ENCODE measurements around the gene GLOD5. TPM values are rescaled to one million over a fixed set of nuclear protein-coding genes. Genes with fewer than 3 reads are reported as not detected.
"Not testable (repeated sequence)": the region's sequence is repeated elsewhere in the genome, so short reads cannot be mapped to it uniquely, and the experiment has no call there.

GLOD5 gene
- total RNA-seq, 2 experiments from 2014 or later, result not detected

GRCh38 chrX:48818866-48819265 is 57.3 kb downstream of the GLOD5 start:
- Histone ChIP-seq H3K9me2 (ENCODE audit: insufficient read depth, low read length) (no peaks in the 10 kb centered on the region), H3K4me3 (ENCODE audit: low read depth, low read length, poor library complexity, severe bottlenecking) (no peak overlapping the region), H2AFZ (ENCODE audit: low read length) (no peak overlapping the region), H3K27ac (ENCODE audit: low read depth, low read length, poor library complexity, severe bottlenecking) (no peak overlapping the region), H4K20me1 (ENCODE audit: insufficient read depth, low read length) (no peaks in the 10 kb centered on the region), H3K4me2 (ENCODE audit: low read length) (no peak overlapping the region), H3K4me1 (ENCODE audit: insufficient read depth, low read length, poor library complexity, severe bottlenecking) (no peaks in the 10 kb centered on the region), H3K79me2 (ENCODE audit: insufficient read depth, low read depth, low read length) (no peaks in the 10 kb centered on the region), H3K9me3 (ENCODE audit: low read length) (no peaks in the 10 kb centered on the region), H3K36me3 (ENCODE audit: insufficient read depth, low read length) (peaks cover 2% of the 10 kb centered on the region; the same call in 1 of the 2 replicates)
- ChIA-PET POLR2A (no interaction called here), CTCF (ENCODE audit: unreplicated experiment) (no interaction called here)
- no peak for DNase-seq (ENCODE audit: low spot score)
- TF ChIP-seq EZH2phosphoT487 (IDR thresholded peaks at IDR 0.05; ENCODE audit: borderline replicate concordance, low read depth, low read length) (no peak), CTCF (conservative IDR thresholded peaks at IDR 0.05; ENCODE audit: low read length) (no peak)
- BruUV-seq (replicated peaks), result no TSS peak
- intact Hi-C loops (cut with micrococcal nuclease; ENCODE audit: unreplicated experiment), result no loop called here

- H3K4me3 ChIP-seq (ENCODE audit: low read depth, low read length, poor library complexity, severe bottlenecking); H3K79me2 ChIP-seq (ENCODE audit: insufficient read depth, low read depth, low read length); DNase-seq (ENCODE audit: low spot score); H4K20me1 ChIP-seq (ENCODE audit: insufficient read depth, low read length); H3K9me3 ChIP-seq (ENCODE audit: low read length); H3K4me2 ChIP-seq (ENCODE audit: low read length); H2AFZ ChIP-seq (ENCODE audit: low read length); intact Hi-C loops (cut with micrococcal nuclease; ENCODE audit: unreplicated experiment); POLR2A ChIA-PET; H3K36me3 ChIP-seq (ENCODE audit: insufficient read depth, low read length); BruUV-seq (replicated peaks); H3K27ac ChIP-seq (ENCODE audit: low read depth, low read length, poor library complexity, severe bottlenecking); CTCF ChIA-PET (ENCODE audit: unreplicated experiment); H3K9me2 ChIP-seq (ENCODE audit: insufficient read depth, low read length); H3K4me1 ChIP-seq (ENCODE audit: insufficient read depth, low read length, poor library complexity, severe bottlenecking): not testable (repeated sequence)
These were observed 57.8 kb downstream of the GLOD5 start for GRCh38 chrX:48819394-48819793.

GRCh38 chrX:48823053-48823452 is 61.5 kb downstream of the GLOD5 start:
- ChIA-PET CTCF (ENCODE audit: unreplicated experiment) (no interaction called here), POLR2A (no interaction called here)
- BruUV-seq (replicated peaks), result TSS peak; percentile 75
- Histone ChIP-seq H3K4me3 (ENCODE audit: low read depth, low read length, poor library complexity, severe bottlenecking) (no peak overlapping the region), H3K36me3 (ENCODE audit: insufficient read depth, low read length) (peaks cover 2% of the 10 kb centered on the region; the same call in 1 of the 2 replicates), H4K20me1 (ENCODE audit: insufficient read depth, low read length) (no peaks in the 10 kb centered on the region), H3K4me1 (ENCODE audit: insufficient read depth, low read length, poor library complexity, severe bottlenecking) (no peaks in the 10 kb centered on the region), H2AFZ (ENCODE audit: low read length) (no peak overlapping the region), H3K27ac (ENCODE audit: low read depth, low read length, poor library complexity, severe bottlenecking) (no peak overlapping the region), H3K9me3 (ENCODE audit: low read length) (no peaks in the 10 kb centered on the region), H3K4me2 (ENCODE audit: low read length) (no peak overlapping the region), H3K79me2 (ENCODE audit: insufficient read depth, low read depth, low read length) (no peaks in the 10 kb centered on the region), H3K9me2 (ENCODE audit: insufficient read depth, low read length) (no peaks in the 10 kb centered on the region)
- peak; percentile 21 for DNase-seq (ENCODE audit: low spot score)
- TF ChIP-seq EZH2phosphoT487 (IDR thresholded peaks at IDR 0.05; ENCODE audit: borderline replicate concordance, low read depth, low read length) (no peak), CTCF (conservative IDR thresholded peaks at IDR 0.05; ENCODE audit: low read length) (no peak)
- intact Hi-C loops (cut with micrococcal nuclease; ENCODE audit: unreplicated experiment), result no loop called here

Small RNAs within 50 kb of the gene (small RNA-seq; reads per million reads assigned to genes)
- gene RNU6-1056P (not detected), gene RNU6-29P (not detected)

Other genes starting within 250 kb of the GLOD5 start
- gene EBP, start 239.9 kb upstream of the GLOD5 start, total RNA-seq (2014; rRNA removed; shearing (Covaris generic)), result 94.4 and 101 TPM in 2 replicates
- gene EBP, start 239.9 kb upstream of the GLOD5 start, total RNA-seq (2022), result 110 and 126 TPM in 2 replicates
- 6.8 and 7.6 TPM in 2 replicates for gene TBC1D25, start 222.0 kb upstream of the GLOD5 start, total RNA-seq (2014; rRNA removed; shearing (Covaris generic))
- gene TBC1D25, start 222.0 kb upstream of the GLOD5 start, total RNA-seq (2022), result 11.2 and 14.1 TPM in 2 replicates
- 149 and 156 TPM in 2 replicates for gene RBM3, start 187.3 kb upstream of the GLOD5 start, total RNA-seq (2014; rRNA removed; shearing (Covaris generic))
- 188 and 202 TPM in 2 replicates for gene RBM3, start 187.3 kb upstream of the GLOD5 start, total RNA-seq (2022)
- 46.7 and 55.6 TPM in 2 replicates for gene WDR13, start 164.3 kb upstream of the GLOD5 start, total RNA-seq (2014; rRNA removed; shearing (Covaris generic))
- gene WDR13, start 164.3 kb upstream of the GLOD5 start, total RNA-seq (2022), result 40.3 and 58.5 TPM in 2 replicates
- gene WAS, start 77.9 kb upstream of the GLOD5 start, total RNA-seq (2014; rRNA removed; shearing (Covaris generic)), result 43.9 and 44.8 TPM in 2 replicates
- gene WAS, start 77.9 kb upstream of the GLOD5 start, total RNA-seq (2022), result 87.0 and 89.7 TPM in 2 replicates
- gene SUV39H1, start 65.0 kb upstream of the GLOD5 start, total RNA-seq (2014; rRNA removed; shearing (Covaris generic)), result 21.1 and 27.0 TPM in 2 replicates
- gene SUV39H1, start 65.0 kb upstream of the GLOD5 start, total RNA-seq (2022), result 33.0 and 34.2 TPM in 2 replicates
- gene GATA1, start 24.8 kb downstream of the GLOD5 start, total RNA-seq (2014; rRNA removed; shearing (Covaris generic)), result not detected in 2 replicates
- not detected in 2 replicates for gene GATA1, start 24.8 kb downstream of the GLOD5 start, total RNA-seq (2022)
- 62.0 and 73.6 TPM in 2 replicates for gene HDAC6, start 40.3 kb downstream of the GLOD5 start, total RNA-seq (2014; rRNA removed; shearing (Covaris generic))
- 108 and 121 TPM in 2 replicates for gene HDAC6, start 40.3 kb downstream of the GLOD5 start, total RNA-seq (2022)
- gene ERAS, start 64.8 kb downstream of the GLOD5 start, total RNA-seq (2014; rRNA removed; shearing (Covaris generic)), result 0.26 and 0.60 TPM in 2 replicates
- gene ERAS, start 64.8 kb downstream of the GLOD5 start, total RNA-seq (2022), result 0.30 TPM in 1 of 2 replicates, not detected in the other
- gene PCSK1N, start 73.9 kb downstream of the GLOD5 start, total RNA-seq (2014; rRNA removed; shearing (Covaris generic)), result not detected in 2 replicates
- gene PCSK1N, start 73.9 kb downstream of the GLOD5 start, total RNA-seq (2022), result not detected in 2 replicates
- 54.3 and 83.3 TPM in 2 replicates for gene TIMM17B, start 136.0 kb downstream of the GLOD5 start, total RNA-seq (2014; rRNA removed; shearing (Covaris generic))
- gene TIMM17B, start 136.0 kb downstream of the GLOD5 start, total RNA-seq (2022), result 79.3 and 90.0 TPM in 2 replicates
- gene PQBP1, start 136.2 kb downstream of the GLOD5 start, total RNA-seq (2014; rRNA removed; shearing (Covaris generic)), result 72.7 and 90.5 TPM in 2 replicates
- 79.6 and 93.0 TPM in 2 replicates for gene PQBP1, start 136.2 kb downstream of the GLOD5 start, total RNA-seq (2022)
- gene SLC35A2, start 149.9 kb downstream of the GLOD5 start, total RNA-seq (2014; rRNA removed; shearing (Covaris generic)), result 7.1 and 9.9 TPM in 2 replicates
- 18.4 and 22.2 TPM in 2 replicates for gene SLC35A2, start 149.9 kb downstream of the GLOD5 start, total RNA-seq (2022)
- gene PIM2, start 157.3 kb downstream of the GLOD5 start, total RNA-seq (2014; rRNA removed; shearing (Covaris generic)), result 41.7 and 60.3 TPM in 2 replicates
- gene PIM2, start 157.3 kb downstream of the GLOD5 start, total RNA-seq (2022), result 146 and 148 TPM in 2 replicates
- 33.3 and 38.5 TPM in 2 replicates for gene OTUD5, start 195.9 kb downstream of the GLOD5 start, total RNA-seq (2014; rRNA removed; shearing (Covaris generic))
- 51.7 and 55.7 TPM in 2 replicates for gene OTUD5, start 195.9 kb downstream of the GLOD5 start, total RNA-seq (2022)
- gene KCND1, start 210.1 kb downstream of the GLOD5 start, total RNA-seq (2014; rRNA removed; shearing (Covaris generic)), result 4.0 and 7.6 TPM in 2 replicates
- 8.8 and 13.6 TPM in 2 replicates for gene KCND1, start 210.1 kb downstream of the GLOD5 start, total RNA-seq (2022)
- 27.5 and 42.7 TPM in 2 replicates for gene GRIPAP1, start 240.5 kb downstream of the GLOD5 start, total RNA-seq (2014; rRNA removed; shearing (Covaris generic))
- gene GRIPAP1, start 240.5 kb downstream of the GLOD5 start, total RNA-seq (2022), result 95.9 and 98.3 TPM in 2 replicates

Data from OCI-LY7 (cell line).